Urinary bladder (tissue), 4 donors: Measurements from ENCODE around the gene C16orf78. TPM values are rescaled to one million over a fixed set of nuclear protein-coding genes. Genes with fewer than 3 reads are reported as not detected.

Experiments used
- DNase-seq: peaks from one replicate; pipeline ENCODE4 v3.0.0-alpha.2; 2015; ENCODE audit errors: extremely low spot score
- H3K27ac ChIP-seq: one replicate; pipeline ENCODE4 v1.5.1; 2013; ENCODE audit warnings: low read depth, mild to moderate bottlenecking, moderate library complexity
- H3K36me3 ChIP-seq: one replicate; pipeline ENCODE4 v1.6.1; 2013; ENCODE audit warnings: mild to moderate bottlenecking, moderate library complexity; ENCODE audit not compliant: insufficient read depth
- H3K4me1 ChIP-seq: one replicate; pipeline ENCODE4 v1.6.1; 2013; ENCODE audit warnings: mild to moderate bottlenecking, moderate library complexity; ENCODE audit not compliant: insufficient read depth
- H3K4me3 ChIP-seq: one replicate; pipeline ENCODE4 v1.5.1; 2013; ENCODE audit warnings: low read depth, low read length
- WGBS: extraction: QIAGEN DNeasy Blood & Tissue Kit; methylation state at CpG from one replicate; pipeline ENCODE4 v1.1.7; 2013; 5-methylcytosine and 5-hydroxymethylcytosine counted together
- polyA plus RNA-seq: library from polyadenylated mRNA; stranded (reverse); fragments of 200-250 nt; gene quantifications from one replicate; pipeline ENCODE4 v1.2.3, GENCODE V29; 2013
- total RNA-seq: library from RNA; depleted of rRNA; stranded (reverse); fragments of >200 nt; gene quantifications from one replicate; pipeline ENCODE4 v1.2.3, GENCODE V29; 2014
- donor health status: healthy with polysubstance abuse.
- donor health status: healthy.

Gene C16orf78
- total and polyA plus RNA-seq, 2 donors = not detected

DNA sequence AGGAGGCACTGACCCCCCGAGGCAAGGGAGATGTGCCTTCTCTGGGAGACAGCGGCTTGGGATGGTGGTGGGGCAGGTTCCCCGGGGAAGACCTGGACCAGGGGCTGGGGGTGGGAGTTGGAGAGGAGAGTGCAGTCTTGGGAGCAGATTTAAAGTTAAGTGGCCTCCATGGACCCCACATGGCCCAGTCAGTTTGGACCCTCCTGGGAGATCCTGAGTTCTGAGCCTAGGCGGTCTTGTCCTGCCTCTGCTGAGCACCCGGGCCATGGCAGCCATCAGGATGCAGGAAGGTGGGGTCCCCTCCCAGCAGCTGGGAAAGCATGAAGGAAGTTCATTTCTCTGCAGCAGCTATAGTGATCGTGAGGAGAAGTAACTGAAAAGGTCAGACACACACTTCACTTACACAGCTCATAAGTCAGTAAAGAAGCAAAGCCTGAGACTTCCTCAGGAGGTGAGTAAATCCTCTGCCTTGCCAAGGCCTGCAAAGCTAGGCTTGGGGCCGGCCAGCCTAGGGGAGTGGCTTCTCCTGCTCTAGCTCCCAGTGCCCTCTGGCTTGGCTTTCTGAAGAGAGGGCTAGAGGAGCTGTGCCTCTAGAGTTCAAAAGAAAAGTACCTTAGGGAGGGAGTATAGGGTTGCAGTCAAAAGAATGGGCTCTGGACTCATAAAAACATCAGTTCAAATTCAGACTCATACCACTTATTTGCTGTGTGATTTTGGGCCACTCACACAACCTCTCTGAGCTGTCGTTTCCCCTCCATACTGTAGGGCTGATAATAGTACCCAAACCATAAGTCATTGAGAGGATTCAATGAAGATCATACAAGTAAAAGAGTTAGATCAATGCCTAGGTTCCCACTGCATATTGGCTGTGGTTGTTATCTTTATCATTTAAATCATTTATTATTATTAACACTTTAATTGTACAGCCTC is 31.0 kb upstream of the C16orf78 start:
- H3K36me3 ChIP-seq = no peaks in the 10 kb centered on the region
- H3K4me3 ChIP-seq = no peak overlapping the region
- 62% methylated on average over 8 of the region's 8 CpGs for WGBS
- H3K27ac ChIP-seq = no peak overlapping the region
- no peak for DNase-seq
- no peaks in the 10 kb centered on the region for H3K4me1 ChIP-seq

DNA sequence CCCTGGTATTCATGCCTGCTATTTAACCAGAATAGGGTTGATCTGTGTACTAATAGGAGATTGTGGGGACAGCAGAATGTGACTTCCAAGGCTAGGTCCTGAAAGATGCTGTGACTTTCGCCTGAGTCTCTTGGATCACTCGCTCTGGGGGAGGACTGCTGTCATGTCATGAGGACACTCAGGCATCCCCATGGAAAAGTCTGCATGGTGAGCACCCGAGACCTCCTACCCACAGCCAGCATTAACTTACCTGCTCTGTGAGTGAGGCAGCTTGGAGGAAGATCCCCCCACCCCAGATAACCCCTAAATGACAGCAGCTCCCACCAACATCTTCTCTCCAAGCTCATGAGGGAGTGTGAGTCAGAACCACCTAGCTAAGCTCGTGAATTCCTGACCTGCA is 30.3 kb upstream of the C16orf78 start:
- Histone ChIP-seq H3K27ac (no peak overlapping the region), H3K4me1 (no peaks in the 10 kb centered on the region), H3K36me3 (no peaks in the 10 kb centered on the region), H3K4me3 (no peak overlapping the region)
- DNase-seq = no peak
- WGBS = 71% methylated on average over 4 of the region's 4 CpGs

DNA sequence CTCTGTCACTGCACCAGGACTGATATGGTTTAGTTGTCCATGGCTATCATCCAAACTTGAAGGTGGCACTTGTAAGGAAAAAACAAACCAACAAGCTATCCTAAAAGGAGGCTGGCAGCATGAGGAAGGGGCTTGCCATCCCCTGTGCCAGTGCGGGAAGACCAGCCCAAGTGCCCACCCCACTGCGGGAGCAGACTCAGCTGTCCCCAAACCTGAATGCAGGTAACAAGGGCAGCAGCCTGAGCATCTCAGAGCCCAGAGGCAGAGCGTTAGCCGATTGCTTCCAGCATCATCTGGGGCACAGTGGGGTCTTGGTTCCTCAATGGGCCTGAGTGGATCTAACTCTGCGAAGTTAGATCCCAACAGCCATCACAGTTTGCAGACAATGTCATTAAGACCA is 29.2 kb upstream of the C16orf78 start:
- DNase-seq = no peak
- no peaks in the 10 kb centered on the region for H3K36me3 ChIP-seq
- no peak overlapping the region for H3K4me3 ChIP-seq
- H3K4me1 ChIP-seq = no peaks in the 10 kb centered on the region
- 78% methylated on average over 5 of the region's 5 CpGs for WGBS
- no peak overlapping the region for H3K27ac ChIP-seq

DNA sequence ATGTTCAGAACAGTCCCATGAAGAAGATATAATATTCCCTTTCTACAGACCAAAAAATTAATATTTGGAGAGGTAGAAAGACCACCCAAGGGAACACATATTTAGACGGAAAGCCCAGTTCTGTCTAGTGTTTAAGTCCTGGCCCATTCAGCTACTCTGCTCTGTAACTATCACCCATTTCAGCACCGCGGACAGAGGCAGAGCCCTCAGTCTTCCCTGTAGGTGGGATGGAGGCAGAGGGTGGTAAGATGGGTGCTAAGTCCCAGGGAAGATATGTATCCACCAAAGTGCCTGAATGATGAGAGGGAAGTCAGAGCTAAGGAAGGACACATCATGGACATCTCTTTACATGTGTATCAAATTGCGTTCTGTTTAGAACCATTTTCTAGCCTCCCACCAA is 27.8 kb upstream of the C16orf78 start:
- H3K36me3 ChIP-seq = no peaks in the 10 kb centered on the region
- no peak for DNase-seq
- H3K4me3 ChIP-seq = no peak overlapping the region
- H3K4me1 ChIP-seq = no peaks in the 10 kb centered on the region
- H3K27ac ChIP-seq = no peak overlapping the region
- WGBS = 31% methylated on average over 4 of the region's 4 CpGs

DNA sequence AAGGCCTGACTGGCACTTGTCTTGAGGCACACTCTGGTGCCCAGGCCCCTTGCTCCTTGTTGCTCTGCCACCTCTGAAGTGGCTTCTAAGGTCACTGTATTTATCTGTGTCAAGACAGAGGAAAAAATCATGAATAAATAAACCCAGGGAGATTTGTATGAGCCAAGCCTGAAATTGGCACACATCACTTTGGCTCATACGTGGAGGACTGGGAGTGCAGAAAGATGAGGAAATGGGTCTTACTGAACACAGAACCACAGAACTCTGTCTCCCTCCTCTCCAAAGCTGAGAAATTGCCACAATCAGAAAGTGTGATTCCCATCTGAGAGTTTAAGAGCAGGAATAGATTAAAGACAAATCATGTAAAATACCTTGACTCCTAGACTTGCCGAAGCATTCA is 27.1 kb upstream of the C16orf78 start:
- 62% methylated on average over 2 of the region's 2 CpGs for WGBS
- Histone ChIP-seq H3K4me1 (no peaks in the 10 kb centered on the region), H3K27ac (no peak overlapping the region), H3K36me3 (no peaks in the 10 kb centered on the region), H3K4me3 (no peak overlapping the region)
- DNase-seq = no peak

DNA sequence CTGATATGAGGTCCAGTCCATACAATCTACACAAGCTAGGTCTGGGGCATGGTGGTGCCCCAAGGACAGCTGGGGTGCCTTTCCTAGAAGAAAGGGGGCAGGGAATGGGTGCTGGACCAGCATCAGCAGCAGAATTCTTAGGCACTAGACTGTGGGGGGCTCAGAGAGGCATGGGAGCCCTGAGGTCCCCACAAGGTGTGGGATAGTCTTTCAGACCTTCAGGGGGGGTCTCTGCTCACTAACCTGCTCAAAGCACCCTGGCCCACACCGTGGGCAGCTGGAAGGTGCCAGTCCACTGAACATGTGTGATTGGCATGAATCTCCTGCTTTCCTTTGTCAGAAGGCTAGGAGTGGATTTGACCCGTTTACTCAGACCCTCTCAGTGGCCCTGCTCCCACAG is 26.1 kb upstream of the C16orf78 start:
- 55% methylated on average over 2 of the region's 2 CpGs for WGBS
- Histone ChIP-seq H3K4me3 (no peak overlapping the region), H3K36me3 (no peaks in the 10 kb centered on the region), H3K4me1 (no peaks in the 10 kb centered on the region), H3K27ac (no peak overlapping the region)
- no peak for DNase-seq

DNA sequence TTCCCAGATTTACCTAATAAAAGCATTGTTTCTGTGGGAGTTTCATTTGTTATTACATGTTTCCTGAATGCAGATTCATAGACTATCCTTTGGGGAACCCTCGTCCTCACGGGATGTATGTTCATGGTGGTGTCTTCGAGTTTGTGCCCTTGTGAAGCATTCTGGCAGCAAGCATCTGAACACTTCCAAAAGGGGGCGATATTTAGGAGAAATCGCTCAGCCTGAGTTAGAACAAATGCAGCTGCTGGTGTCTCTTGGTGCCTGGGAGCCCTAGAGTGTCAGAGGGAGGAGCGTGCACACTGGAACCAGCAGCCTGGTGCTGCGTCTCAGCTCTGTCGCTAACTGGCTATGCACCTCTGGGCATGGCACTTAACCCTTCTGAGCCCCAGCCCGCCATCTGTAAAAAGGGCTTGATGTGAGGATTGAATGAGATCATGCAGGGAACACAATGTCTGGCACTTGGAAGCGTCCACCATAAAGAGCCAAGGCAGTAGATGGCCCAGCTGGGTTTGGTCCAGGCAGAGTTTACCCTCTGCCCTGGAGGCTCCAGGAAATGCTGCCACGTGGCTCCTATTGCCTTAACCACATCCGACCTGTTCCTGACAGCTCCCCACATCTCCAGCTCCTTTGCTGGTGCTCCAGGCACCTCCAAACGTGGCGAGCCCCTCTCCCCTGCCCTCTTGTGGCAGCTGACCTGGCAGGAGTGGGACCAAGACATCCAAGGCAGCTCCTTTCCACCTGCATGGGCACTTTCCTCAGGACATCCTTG is 25.0 kb upstream of the C16orf78 start:
- WGBS = 49% methylated on average over 14 of the region's 14 CpGs
- H3K27ac ChIP-seq = no peak overlapping the region
- no peak overlapping the region for H3K4me3 ChIP-seq
- DNase-seq = no peak
- no peaks in the 10 kb centered on the region for H3K36me3 ChIP-seq
- H3K4me1 ChIP-seq = no peaks in the 10 kb centered on the region

DNA sequence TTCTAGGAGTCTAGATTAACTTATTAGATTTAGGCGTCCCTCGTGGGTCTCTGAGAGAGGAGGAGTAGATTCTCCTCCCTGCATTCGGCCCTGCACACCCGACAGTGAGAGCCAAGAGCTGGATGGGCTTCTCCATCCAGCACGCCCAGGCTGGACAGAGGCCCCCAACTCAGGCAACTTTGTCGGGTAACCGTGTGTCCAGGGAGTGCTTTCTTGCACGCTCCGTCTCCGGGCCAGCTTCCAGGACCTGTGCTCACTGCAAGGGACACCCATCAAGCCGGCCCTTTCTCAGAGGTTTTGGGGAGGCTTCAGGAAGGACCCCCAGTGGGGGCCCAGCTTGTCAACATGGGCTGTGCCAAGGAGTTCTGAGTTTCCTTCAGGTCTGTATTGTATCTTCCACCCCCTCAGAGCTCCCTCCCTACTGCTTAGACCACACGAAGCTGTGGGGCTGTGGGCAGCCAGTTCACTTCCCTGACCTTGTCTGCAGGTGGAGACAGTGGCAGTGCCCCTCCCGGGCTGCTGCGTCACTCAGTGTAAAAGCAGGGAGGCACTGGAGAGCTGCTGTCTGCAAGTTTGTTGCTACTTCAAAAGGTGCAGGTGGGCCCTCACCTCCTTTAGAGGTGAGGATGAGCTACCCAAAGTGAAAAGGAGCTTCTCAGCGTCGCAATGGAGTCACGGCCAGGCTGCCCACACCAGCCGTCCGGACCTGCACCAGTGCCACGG is 24.0 kb upstream of the C16orf78 start:
- H3K4me3 ChIP-seq = no peak overlapping the region
- WGBS = 66% methylated on average over 20 of the region's 20 CpGs
- peak; percentile 7 for DNase-seq
- no peaks in the 10 kb centered on the region for H3K4me1 ChIP-seq
- no peaks in the 10 kb centered on the region for H3K36me3 ChIP-seq
- H3K27ac ChIP-seq = no peak overlapping the region

DNA sequence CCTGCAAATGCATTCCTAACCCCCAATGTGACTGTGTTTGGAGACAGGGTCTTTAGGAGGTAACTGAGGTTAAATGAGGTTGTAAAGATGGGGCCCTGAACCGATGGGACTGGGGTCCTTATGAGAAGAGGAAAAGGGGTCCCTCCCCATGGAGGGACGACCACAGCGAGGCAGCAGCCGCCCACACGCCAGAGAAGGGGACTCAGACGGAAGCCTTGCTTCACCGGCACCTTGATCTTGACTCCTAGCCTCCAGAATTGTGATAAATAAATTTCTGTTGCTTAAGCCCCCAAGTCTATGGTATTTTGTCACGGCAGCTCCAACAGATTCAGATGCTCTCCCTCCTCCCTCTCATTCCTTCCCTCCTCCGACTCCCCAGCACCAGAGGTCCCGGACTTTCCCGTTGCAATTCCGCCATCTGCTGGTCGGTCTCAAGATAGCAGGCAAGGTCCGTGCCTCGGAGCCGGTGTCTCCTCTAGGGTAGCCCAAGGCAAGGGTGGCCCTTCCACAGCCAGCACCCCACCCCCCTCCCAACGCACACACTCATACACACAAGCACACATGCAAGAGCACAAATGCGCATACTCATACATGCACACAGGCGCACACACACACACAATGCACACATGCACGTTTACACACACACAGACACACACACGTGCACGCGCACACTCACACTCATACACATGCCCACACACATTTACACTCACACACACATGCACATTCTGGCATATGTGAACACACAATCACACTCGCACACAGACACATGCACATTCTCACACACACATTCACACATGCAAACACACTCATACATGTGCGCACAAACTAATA is 23.1 kb upstream of the C16orf78 start:
- DNase-seq = no peak
- WGBS = 34% methylated on average over 25 of the region's 25 CpGs
- Histone ChIP-seq H3K36me3 (no peaks in the 10 kb centered on the region), H3K4me3 (no peak overlapping the region), H3K4me1 (no peaks in the 10 kb centered on the region), H3K27ac (no peak overlapping the region)

DNA sequence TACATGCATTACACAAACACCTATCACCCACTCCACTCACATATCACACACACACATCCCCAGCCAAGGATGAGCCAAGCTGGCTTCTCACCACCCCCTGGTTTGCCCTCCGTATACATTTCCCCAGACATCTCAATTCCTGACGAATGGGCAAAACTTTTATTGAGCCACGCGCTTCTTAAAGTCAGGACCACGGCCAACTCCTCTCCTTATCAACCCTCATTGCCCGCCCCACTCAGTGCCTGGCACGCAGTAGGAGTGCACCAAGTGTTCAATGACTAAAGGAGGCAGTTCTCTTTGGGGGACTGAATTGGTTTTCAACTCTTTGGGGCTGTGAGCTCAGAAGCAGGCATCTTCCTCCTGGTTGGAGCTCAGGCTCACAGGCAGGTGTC is 22.5 kb upstream of the C16orf78 start:
- H3K4me3 ChIP-seq = no peak overlapping the region
- WGBS = 17% methylated on average over 7 of the region's 7 CpGs

DNA sequence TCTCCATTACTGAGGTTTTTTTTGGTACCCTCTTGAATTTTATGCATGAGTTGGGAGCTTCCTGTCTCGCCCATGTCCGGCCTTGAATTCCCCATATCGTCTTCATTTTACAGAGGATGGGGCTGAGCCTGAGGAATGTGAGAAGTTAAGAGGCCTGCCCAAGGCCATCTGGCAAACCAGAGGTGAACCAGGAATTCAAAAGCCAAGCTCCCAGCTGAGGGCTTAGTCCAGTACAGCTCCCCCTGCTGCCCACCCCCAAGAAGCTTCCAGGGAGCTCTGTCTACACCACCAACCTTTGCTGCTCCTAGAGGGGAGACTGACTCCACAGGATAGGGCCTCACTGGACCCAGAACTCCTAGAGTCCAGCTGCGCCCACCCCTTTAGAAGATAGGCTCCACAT is 20.7 kb upstream of the C16orf78 start:
- DNase-seq = no peak
- 51% methylated on average over 4 of the region's 4 CpGs for WGBS
- Histone ChIP-seq H3K4me1 (no peaks in the 10 kb centered on the region), H3K27ac (no peak overlapping the region), H3K36me3 (no peaks in the 10 kb centered on the region), H3K4me3 (no peak overlapping the region)

More for the DNA sequence above, 22.5 kb upstream of the C16orf78 start:
- DNase-seq = no peak
- H3K4me1 ChIP-seq = no peaks in the 10 kb centered on the region
- no peak overlapping the region for H3K27ac ChIP-seq
- H3K36me3 ChIP-seq = no peaks in the 10 kb centered on the region

DNA sequence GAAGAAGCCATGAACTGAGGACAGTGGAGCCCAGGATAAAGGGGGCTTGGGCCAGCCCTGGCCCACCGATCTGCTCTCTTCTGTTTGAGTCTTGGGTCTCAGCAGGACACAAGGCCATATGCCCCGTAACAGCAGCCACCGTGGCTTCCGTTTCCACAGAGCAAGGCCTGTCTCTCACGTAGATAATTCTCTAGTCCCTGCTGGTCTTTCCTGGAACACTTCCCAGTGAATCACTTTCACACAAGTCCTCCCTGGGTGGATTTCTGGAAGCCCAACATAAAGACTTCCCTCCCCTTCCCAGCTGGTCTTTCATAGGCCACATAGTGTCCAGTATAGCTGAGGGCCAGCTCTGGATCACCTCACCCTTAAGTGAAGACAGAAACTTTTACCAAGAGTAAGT is 19.9 kb upstream of the C16orf78 start:
- H3K27ac ChIP-seq = no peak overlapping the region

DNA sequence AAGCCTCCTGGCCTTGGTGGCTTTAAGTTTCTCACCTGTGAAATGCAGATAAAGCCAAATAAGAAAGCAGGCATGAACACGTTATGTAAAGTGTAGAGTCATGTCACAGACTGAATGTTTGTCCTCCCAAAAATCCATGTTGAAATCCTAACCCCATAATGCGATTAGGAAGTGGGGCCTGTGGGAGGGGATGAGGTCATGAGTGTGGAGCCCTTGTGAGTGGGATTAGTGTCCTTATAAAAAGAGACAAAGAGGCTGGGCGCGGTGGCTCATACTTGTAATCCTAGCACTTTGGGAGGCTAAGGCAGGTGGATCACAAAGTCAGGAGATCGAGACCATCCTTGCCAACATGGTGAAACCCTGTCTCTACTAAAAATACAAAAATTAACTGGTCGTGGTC is 19.5 kb upstream of the C16orf78 start:
- Histone ChIP-seq H3K4me3 (no peak overlapping the region), H3K36me3 (no peaks in the 10 kb centered on the region), H3K4me1 (no peaks in the 10 kb centered on the region), H3K27ac (no peak overlapping the region)
- no peak for DNase-seq
- WGBS = 89% methylated on average over 6 of the region's 6 CpGs

More for the DNA sequence above, 19.9 kb upstream of the C16orf78 start:
- 40% methylated on average over 5 of the region's 5 CpGs for WGBS
- H3K36me3 ChIP-seq = no peaks in the 10 kb centered on the region
- no peaks in the 10 kb centered on the region for H3K4me1 ChIP-seq
- no peak for DNase-seq
- H3K4me3 ChIP-seq = no peak overlapping the region
